Omental fat pad (tissue), 4 donors: ENCODE results near the gene ABCD1. TPM values are rescaled to one million over a fixed set of nuclear protein-coding genes. Genes with fewer than 3 reads are reported as not detected.

Source experiments
- ATAC-seq: fragments of 150-250 bp; one replicate; pipeline ENCODE4 v1.9.1; 2016; ENCODE audit warnings: mild to moderate bottlenecking, moderate library complexity; ENCODE audit not compliant: low FRiP score
- DNase-seq: peaks from one replicate; pipeline ENCODE4 v3.0.0-alpha.2; 2019; ENCODE audit warnings: low spot score
- total RNA-seq, 4 donors: library from RNA; depleted of rRNA; stranded (reverse); fragments of >200 nt; gene quantifications; one replicate each; pipeline ENCODE4 v1.1.0, GENCODE V29; 2016
- TF ChIP-seq, protein P1 (sequence below), 3 donors: fragments of 450-650 bp; IDR thresholded peaks; one replicate each; pipeline ENCODE4 v1.5.1; 2016 to 2017; ENCODE audit warnings: antibody characterized with exemption in 3 of 3, mild to moderate bottlenecking in 3 of 3, moderate library complexity in 2 of 3

The ABCD1 gene
- total RNA-seq, 4 donors from 2014 or later: 17.5 to 38.9 (median 23.4) TPM

DNA sequence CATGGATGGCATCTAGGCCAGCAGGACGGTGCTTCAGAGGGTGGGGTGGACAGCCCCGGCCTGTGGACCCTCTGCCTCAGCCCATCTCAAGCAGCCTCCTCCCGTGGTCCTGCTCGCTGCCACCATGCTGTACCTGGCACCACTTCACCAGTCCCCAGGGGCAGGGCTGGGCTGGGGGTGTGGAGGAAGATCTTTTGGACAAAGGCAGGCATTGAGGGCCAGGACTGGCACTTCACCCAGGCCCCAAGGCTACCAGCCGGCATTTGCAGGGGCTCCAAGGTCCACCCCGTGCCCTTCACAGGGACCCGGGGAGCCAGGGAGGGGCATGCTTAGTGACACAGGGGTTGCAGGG, 40.1 kb downstream of the ABCD1 start:
- ATAC-seq (no peak), DNase-seq (no peak)
- TF ChIP-seq, protein P1, sequence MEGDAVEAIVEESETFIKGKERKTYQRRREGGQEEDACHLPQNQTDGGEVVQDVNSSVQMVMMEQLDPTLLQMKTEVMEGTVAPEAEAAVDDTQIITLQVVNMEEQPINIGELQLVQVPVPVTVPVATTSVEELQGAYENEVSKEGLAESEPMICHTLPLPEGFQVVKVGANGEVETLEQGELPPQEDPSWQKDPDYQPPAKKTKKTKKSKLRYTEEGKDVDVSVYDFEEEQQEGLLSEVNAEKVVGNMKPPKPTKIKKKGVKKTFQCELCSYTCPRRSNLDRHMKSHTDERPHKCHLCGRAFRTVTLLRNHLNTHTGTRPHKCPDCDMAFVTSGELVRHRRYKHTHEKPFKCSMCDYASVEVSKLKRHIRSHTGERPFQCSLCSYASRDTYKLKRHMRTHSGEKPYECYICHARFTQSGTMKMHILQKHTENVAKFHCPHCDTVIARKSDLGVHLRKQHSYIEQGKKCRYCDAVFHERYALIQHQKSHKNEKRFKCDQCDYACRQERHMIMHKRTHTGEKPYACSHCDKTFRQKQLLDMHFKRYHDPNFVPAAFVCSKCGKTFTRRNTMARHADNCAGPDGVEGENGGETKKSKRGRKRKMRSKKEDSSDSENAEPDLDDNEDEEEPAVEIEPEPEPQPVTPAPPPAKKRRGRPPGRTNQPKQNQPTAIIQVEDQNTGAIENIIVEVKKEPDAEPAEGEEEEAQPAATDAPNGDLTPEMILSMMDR (IDR thresholded peaks at IDR 0.05): no peak

DNA sequence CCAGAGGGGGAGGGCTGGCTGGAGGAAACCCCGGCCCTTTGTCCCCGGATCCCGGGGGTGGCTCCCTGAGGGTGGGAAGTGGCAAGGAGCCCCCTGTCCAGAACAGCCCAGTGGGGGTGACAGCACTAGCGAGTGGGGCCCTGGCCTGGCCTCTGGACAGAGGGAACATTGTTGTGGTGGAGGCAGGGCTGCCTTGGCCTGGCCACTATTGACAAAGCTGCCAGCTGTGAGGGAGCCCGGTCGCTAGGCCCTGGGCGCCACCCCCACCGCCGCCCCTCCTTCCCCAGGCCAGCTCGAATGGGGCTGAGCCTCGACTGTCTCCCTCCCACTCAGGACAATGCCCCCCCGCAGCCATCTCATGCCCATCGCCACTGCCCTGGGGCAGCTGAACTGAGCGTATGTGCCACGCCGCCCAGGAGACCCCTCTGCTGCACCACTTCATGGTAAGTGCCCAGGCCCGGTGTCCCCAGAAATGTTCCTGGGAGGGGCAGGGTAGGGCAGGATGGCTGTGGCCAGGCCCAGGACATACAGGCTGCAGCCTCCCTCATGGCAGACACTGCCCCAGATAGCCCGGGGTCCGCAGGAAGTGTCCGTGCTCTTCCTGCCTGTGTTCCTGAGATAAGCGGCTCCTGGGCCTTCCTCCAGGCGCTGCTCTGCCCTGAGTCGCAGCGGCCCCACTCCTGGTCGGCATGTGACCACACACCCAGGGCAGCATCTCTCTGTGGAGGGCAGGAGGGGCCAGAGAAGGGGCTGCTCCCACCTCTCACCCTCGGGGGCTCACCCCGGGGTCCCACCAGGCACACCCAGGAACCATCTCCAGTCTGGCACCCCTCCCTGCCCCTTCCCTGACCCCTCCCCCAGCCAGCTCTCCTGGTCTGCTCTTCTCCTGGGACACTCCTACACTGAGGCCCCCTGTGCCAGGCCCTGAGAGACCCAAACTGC, 40.8 kb downstream of the ABCD1 start:
- DNase-seq (no peak), ATAC-seq (no peak)
- TF ChIP-seq, protein P1 (IDR thresholded peaks at IDR 0.05): no peak

DNA sequence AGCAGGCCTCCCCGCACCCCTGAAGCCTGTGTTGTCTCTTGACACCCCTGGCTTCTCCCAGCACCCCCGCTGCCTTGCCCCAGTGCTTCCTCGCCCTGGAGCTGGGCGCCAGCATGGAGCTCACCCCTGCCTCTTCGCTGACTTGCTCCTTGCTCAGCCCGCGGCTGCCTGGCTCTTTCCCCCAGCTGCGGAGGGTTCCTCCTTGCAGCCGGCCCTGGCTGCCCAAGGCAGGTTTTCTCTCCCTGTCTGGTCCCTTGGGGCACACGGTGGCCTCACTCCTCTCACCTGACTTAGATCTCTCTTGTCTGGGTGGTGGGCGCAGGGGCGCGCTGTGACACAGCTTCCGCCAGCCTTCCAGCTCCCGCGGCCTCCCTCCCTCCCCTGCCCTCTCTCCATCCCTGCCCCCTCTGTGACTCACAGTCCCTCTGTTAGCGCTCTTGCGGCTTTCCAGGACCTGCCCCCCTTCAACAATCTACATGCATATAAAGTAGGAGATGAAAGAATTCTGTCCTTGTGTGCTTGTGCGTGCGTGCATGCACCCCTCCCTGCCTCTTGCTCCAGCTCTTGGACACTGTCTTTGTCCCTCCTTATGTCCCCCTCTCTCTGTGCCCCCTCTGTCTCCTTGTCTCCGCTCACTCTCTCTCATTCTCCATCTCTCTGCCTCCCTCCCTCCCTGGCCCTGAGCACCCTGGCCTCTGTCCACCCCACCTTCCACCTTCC, 41.6 kb downstream of the ABCD1 start:
- no peak for ATAC-seq
- no peak for DNase-seq

DNA sequence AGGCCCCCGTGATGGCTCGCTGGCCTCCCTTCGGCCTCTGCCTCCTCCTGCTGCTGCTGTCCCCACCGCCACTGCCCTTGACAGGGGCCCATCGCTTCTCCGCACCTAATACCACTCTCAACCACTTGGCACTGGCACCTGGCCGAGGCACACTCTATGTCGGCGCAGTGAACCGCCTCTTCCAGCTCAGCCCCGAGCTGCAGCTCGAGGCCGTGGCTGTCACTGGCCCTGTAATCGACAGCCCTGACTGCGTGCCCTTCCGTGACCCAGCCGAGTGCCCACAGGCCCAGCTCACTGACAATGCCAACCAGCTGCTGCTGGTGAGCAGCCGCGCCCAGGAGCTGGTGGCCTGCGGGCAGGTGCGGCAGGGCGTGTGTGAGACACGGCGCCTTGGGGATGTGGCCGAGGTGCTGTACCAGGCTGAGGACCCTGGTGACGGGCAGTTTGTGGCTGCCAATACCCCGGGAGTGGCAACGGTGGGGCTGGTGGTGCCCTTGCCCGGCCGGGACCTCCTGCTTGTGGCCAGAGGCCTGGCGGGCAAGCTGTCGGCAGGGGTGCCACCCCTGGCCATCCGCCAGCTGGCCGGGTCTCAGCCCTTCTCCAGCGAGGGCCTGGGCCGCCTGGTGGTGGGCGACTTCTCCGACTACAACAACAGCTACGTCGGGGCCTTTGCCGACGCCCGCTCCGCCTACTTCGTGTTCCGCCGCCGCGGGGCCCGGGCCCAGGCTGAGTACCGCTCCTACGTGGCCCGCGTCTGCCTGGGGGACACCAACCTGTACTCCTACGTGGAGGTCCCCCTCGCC, 42.4 kb downstream of the ABCD1 start:
- DNase-seq: no peak
- no peak for ATAC-seq
- TF ChIP-seq, protein P1 (IDR thresholded peaks at IDR 0.05): no peak

More for the DNA sequence above, 41.6 kb downstream of the ABCD1 start:
- TF ChIP-seq, protein P1 (IDR thresholded peaks at IDR 0.05): no peak

- no peak for ATAC-seq
- no peak for DNase-seq
- TF ChIP-seq, protein P1 (IDR thresholded peaks at IDR 0.05): no peak
These were observed 43.0 kb downstream of the ABCD1 start for GRCh38 chrX:153767674-153768055.

GRCh38 chrX:153768311-153769157, 43.9 kb downstream of the ABCD1 start:
- no peak for DNase-seq
- no peak for ATAC-seq
- TF ChIP-seq, protein P1 (IDR thresholded peaks at IDR 0.05): no peak
